Measurements from ENCODE around the gene CEACAM7.
A peak's percentile ranks its signal among the peaks of the same experiment; 100 is the strongest.
"Not testable (repeated sequence)": the region's sequence is repeated elsewhere in the genome, so short reads cannot be mapped to it uniquely, and the experiment has no call there.

Gene CEACAM7

GRCh38 chr19:41688098-41688497 is at the start of gene CEACAM7:
CEACAM7 (minus strand) TSS chr19:41688270; CDS start chr19:41688165, 105 bp downstream.
- no peak for DNase-seq (ENCODE audit: low read depth)

- no peak for DNase-seq (ENCODE audit: low read depth)
Observed at GRCh38 chr19:41735071-41735600, 47.1 kb upstream of the CEACAM7 start.

GRCh38 chr19:41734585-41734984 is 46.5 kb upstream of the CEACAM7 start:
- DNase-seq (ENCODE audit: low read depth), result no peak

GRCh38 chr19:41734156-41734555 is 46.1 kb upstream of the CEACAM7 start:
- DNase-seq (ENCODE audit: low read depth), result no peak

- no peak for DNase-seq (ENCODE audit: low read depth)
Observed at GRCh38 chr19:41726493-41726892, 38.4 kb upstream of the CEACAM7 start.

- no peak for DNase-seq (ENCODE audit: low read depth)
Observed at GRCh38 chr19:41720103-41720502, 32.0 kb upstream of the CEACAM7 start.

GRCh38 chr19:41718761-41719160 is 30.7 kb upstream of the CEACAM7 start:
- DNase-seq (ENCODE audit: low read depth), result no peak

GRCh38 chr19:41714598-41714997 is 26.5 kb upstream of the CEACAM7 start:
- DNase-seq (ENCODE audit: low read depth), result no peak

- no peak for DNase-seq (ENCODE audit: low read depth)
Observed at GRCh38 chr19:41711376-41712261, 23.5 kb upstream of the CEACAM7 start.

- DNase-seq (ENCODE audit: low read depth), result no peak
Observed at GRCh38 chr19:41709951-41710645, 22.0 kb upstream of the CEACAM7 start.

GRCh38 chr19:41709516-41709915 is 21.4 kb upstream of the CEACAM7 start:
- not testable (repeated sequence) for DNase-seq (ENCODE audit: low read depth)

- no peak for DNase-seq (ENCODE audit: low read depth)
Observed at GRCh38 chr19:41708481-41708880, 20.4 kb upstream of the CEACAM7 start, which contains the start of gene CEACAM5. CEACAM5 (plus strand) TSS chr19:41708626; CDS start chr19:41708732, 106 bp downstream.

- no peak for DNase-seq (ENCODE audit: low read depth)
Observed at GRCh38 chr19:41707871-41708371, 19.9 kb upstream of the CEACAM7 start.

GRCh38 chr19:41707502-41707812 is 19.4 kb upstream of the CEACAM7 start:
- no peak for DNase-seq (ENCODE audit: low read depth)

- DNase-seq (ENCODE audit: low read depth), result peak; percentile 47
Observed at GRCh38 chr19:41706741-41707501, 18.9 kb upstream of the CEACAM7 start.

GRCh38 chr19:41705393-41706174 is 17.5 kb upstream of the CEACAM7 start:
- DNase-seq (ENCODE audit: low read depth), result no peak

GRCh38 chr19:41703602-41704293 is 15.7 kb upstream of the CEACAM7 start:
- no peak for DNase-seq (ENCODE audit: low read depth)

GRCh38 chr19:41702171-41702651 is 14.1 kb upstream of the CEACAM7 start:
- no peak for DNase-seq (ENCODE audit: low read depth)

- DNase-seq (ENCODE audit: low read depth), result no peak
Observed at GRCh38 chr19:41701401-41702075, 13.5 kb upstream of the CEACAM7 start.

Data from stimulated activated CD8-positive, alpha-beta memory T cell treated with anti-CD3 and anti-CD28 coated beads, Interleukin-12 subunit alpha, Interleukin-12 subunit beta, amount 100 ng/mL, for 1 hour (primary cell).